K562 (cell line): ENCODE results near the gene TRIP12. TPM values are rescaled to one million over a fixed set of nuclear protein-coding genes. Genes with fewer than 3 reads are reported as not detected.

ENCODE experiments used
- ATAC-seq: fragments of 200-7000 bp; cut with Tn5 transposase; 3 replicates; pipeline ENCODE4 v1.9.1; 2020; ENCODE audit warnings: moderate library complexity
- BruUV-seq: library from RNA; stranded (reverse); fragments of 400-500 nt; replicated peaks from 2 replicates; lab custom pipeline; 2021; lab: Mats Ljungman, UMichigan
- CTCF ChIA-PET: fragments of 300-600 bp; formaldehyde crosslinking; extraction: SDS; loops from one replicate; lab custom pipeline; 2021; ENCODE audit warnings: low intra/inter-chr PET ratio; lab: Yijun Ruan, JAX
- POLR2A ChIA-PET: fragments of 300-600, 350-650 bp; sonication (Branson Sonifier 250); formaldehyde crosslinking; extraction: SDS; loops from one replicate; lab custom pipeline; 2021; ENCODE audit warnings: antibody characterized with exemption, inconsistent platforms; lab: Yijun Ruan, JAX
- DNase-seq, 4 experiments: peaks; one replicate each; pipeline versions ENCODE4 v3.0.0 to v3.0.0-alpha.2; 2011 to 2018; ENCODE audit warnings: low spot score in 3 of 4, mixed read lengths in 3 of 4; ENCODE audit errors: extremely low read depth in 1 of 4
- FAIRE-seq: peaks from 2 replicates; lab custom pipeline; 2011; peaks lifted over from hg19 to GRCh38; lab: Jason Lieb, UNC
- H2AFZ ChIP-seq: 2 replicates; pipeline ENCODE4 v1.6.0; 2011; ENCODE audit warnings: low read depth, low read length, control low read depth, inconsistent platforms
- H3K27ac ChIP-seq: fragments of 200-600 bp; 3 replicates; pipeline ENCODE4 v1.8.0; 2011; ENCODE audit warnings: low read depth, mild to moderate bottlenecking, control low read depth, inconsistent platforms, low read length, moderate library complexity, mixed read lengths; ENCODE audit errors: extremely low read depth
- H3K27me3 ChIP-seq, 2 experiments: fragments of 300-600 bp in 1 of 2; 2 replicates in 1 of 2; 3 replicates in 1 of 2; pipeline versions ENCODE4 v1.6.0 to v1.8.0; 2011; ENCODE audit warnings: inconsistent platforms in 2 of 2, low read length in 2 of 2, mild to moderate bottlenecking in 1 of 2, mixed read lengths in 1 of 2, moderate library complexity in 1 of 2; ENCODE audit not compliant: control insufficient read depth in 2 of 2, insufficient read depth in 2 of 2
- H3K36me3 ChIP-seq: fragments of 300-600 bp; 3 replicates; pipeline ENCODE4 v1.8.0; 2011; ENCODE audit warnings: mild to moderate bottlenecking, low read length, inconsistent platforms; ENCODE audit not compliant: control insufficient read depth, insufficient read depth
- H3K4me1 ChIP-seq, 2 experiments: fragments of 200-600 bp in 1 of 2; replicated peaks in 1 of 2; 2 replicates in 1 of 2; 3 replicates in 1 of 2; pipeline versions ENCODE4 v1.5.1 to v1.8.0; 2011; ENCODE audit warnings: inconsistent platforms in 2 of 2, low read length in 2 of 2, mild to moderate bottlenecking in 1 of 2, mixed read lengths in 1 of 2, moderate library complexity in 1 of 2; ENCODE audit not compliant: control insufficient read depth in 2 of 2, insufficient read depth in 2 of 2
- H3K4me2 ChIP-seq: 2 replicates; pipeline ENCODE4 v1.6.1; 2011; ENCODE audit warnings: low read length, control low read depth, inconsistent platforms, mixed read lengths; ENCODE audit not compliant: insufficient read depth
- H3K4me3 ChIP-seq: fragments of 200-600 bp; sonication (generic), shearing (Covaris generic); 2 replicates; pipeline ENCODE4 v1.5.1; 2016; ENCODE audit warnings: control low read depth, inconsistent platforms
- H3K79me2 ChIP-seq: fragments of 200-600 bp; 3 replicates; pipeline ENCODE4 v1.8.0; 2011; ENCODE audit warnings: low read length, inconsistent platforms; ENCODE audit not compliant: control insufficient read depth, insufficient read depth
- H3K9ac ChIP-seq, 2 experiments: 2 replicates each; pipeline versions ENCODE4 v1.6.0 to v1.6.1; 2011; ENCODE audit warnings: low read depth in 2 of 2, low read length in 2 of 2, control low read depth in 1 of 2, inconsistent platforms in 1 of 2, mild to moderate bottlenecking in 1 of 2, mixed read lengths in 1 of 2; ENCODE audit not compliant: insufficient read depth in 1 of 2
- H3K9me1 ChIP-seq: one replicate; pipeline ENCODE4 v1.6.0; 2011; ENCODE audit warnings: inconsistent platforms, mild to moderate bottlenecking, low read length, moderate library complexity; ENCODE audit not compliant: control insufficient read depth, insufficient read depth
- H3K9me3 ChIP-seq: replicated peaks from 2 replicates; pipeline ENCODE4 v1.5.1; 2011; ENCODE audit warnings: low read depth, low read length, inconsistent platforms; ENCODE audit not compliant: control insufficient read depth, insufficient read depth
- H4K20me1 ChIP-seq: replicated peaks from 2 replicates; pipeline ENCODE4 v1.6.1; 2011; ENCODE audit warnings: low read length, inconsistent platforms, mixed read lengths; ENCODE audit not compliant: control insufficient read depth, insufficient read depth
- BMI1 ChIP-seq: fragments of 150-350 bp; IDR thresholded peaks from 2 replicates; pipeline ENCODE4 v1.6.1; 2014; ENCODE audit warnings: low read length
- CAMTA2 ChIP-seq: fragments of 250-450 bp; sonication (Bioruptor Pico); conservative IDR thresholded peaks from 2 replicates; pipeline ENCODE4 v1.5.1; 2022
- CBFA2T2 ChIP-seq: fragments of 450-650 bp; conservative IDR thresholded peaks from 2 replicates; pipeline ENCODE4 v1.6.1; 2017; ENCODE audit warnings: mild to moderate bottlenecking
- CHD2 ChIP-seq: IDR thresholded peaks from 2 replicates; pipeline ENCODE4 v1.6.1; 2011; ENCODE audit warnings: low read depth, low read length
- CHD4 ChIP-seq: fragments of 200-600 bp; sonication (generic); IDR thresholded peaks from 3 replicates; pipeline ENCODE4 v1.6.1; 2012; ENCODE audit warnings: low read depth, mild to moderate bottlenecking, mixed read lengths, low read length, inconsistent platforms; ENCODE audit not compliant: insufficient read depth, insufficient replicate concordance, poor library complexity, severe bottlenecking
- HNRNPK ChIP-seq: fragments of 200-400 bp; formaldehyde crosslinking; IDR thresholded peaks from one replicate; pipeline ENCODE4 v1.6.1; 2018; ENCODE audit warnings: mild to moderate bottlenecking, low read depth, low read length; ENCODE audit not compliant: poor library complexity, severe bottlenecking
- JUND ChIP-seq, 2 experiments: IDR thresholded peaks; 2 replicates in 1 of 2; 3 replicates in 1 of 2; pipeline ENCODE4 v1.6.1; 2011; ENCODE audit warnings: borderline replicate concordance in 2 of 2, low read depth in 2 of 2, low read length in 2 of 2, improper control_type of control experiment in 1 of 2, missing biosample characterization in 1 of 2, missing genetic modification characterization in 1 of 2, missing genetic modification reagents in 1 of 2
- MCM3 ChIP-seq: fragments of 450-650 bp; IDR thresholded peaks from 2 replicates; pipeline ENCODE4 v1.6.1; 2016
- TAF15 ChIP-seq: fragments of 200-400 bp; formaldehyde crosslinking; IDR thresholded peaks from 2 replicates; pipeline ENCODE4 v1.6.1; 2017; ENCODE audit warnings: mild to moderate bottlenecking, low read depth, low read length, moderate library complexity
- ZNF589 ChIP-seq: fragments of 200-800 bp; sonication (Bioruptor generic); IDR thresholded peaks from 2 replicates; pipeline ENCODE4 v1.6.1; 2016; ENCODE audit warnings: low read depth, missing genetic modification characterization, missing compliant biosample characterization
- ZNF699 ChIP-seq: fragments of 250-450 bp; sonication (Bioruptor Pico); IDR thresholded peaks from 2 replicates; pipeline ENCODE4 v1.8.0; 2021; ENCODE audit warnings: mild to moderate bottlenecking, moderate library complexity; ENCODE audit not compliant: insufficient replicate concordance
- ZNF717 ChIP-seq: fragments of 250-450 bp; sonication (Bioruptor Pico); IDR thresholded peaks from 2 replicates; pipeline ENCODE4 v1.5.0; 2021
- ZSCAN29 ChIP-seq: fragments of 450-650 bp; IDR thresholded peaks from 2 replicates; pipeline ENCODE4 v1.6.1; 2017
- WGBS: fragments of 100-300 bp; shearing (Covaris generic); methylation state at CpG from one replicate; pipeline ENCODE4 v1.1.6; 2016; ENCODE audit warnings: low coverage, mixed read lengths; ENCODE audit not compliant: insufficient coverage; ENCODE audit errors: missing lambda C conversion rate; 5-methylcytosine and 5-hydroxymethylcytosine counted together
- in situ Hi-C: fragments of 300-500 bp; cut with MboI; formaldehyde crosslinking; loops from 4 replicates; pipeline ENCODE4 v1.15.0; 2018; ENCODE audit warnings: inconsistent platforms, mixed read lengths
- intact Hi-C: fragments of 100-400 bp; cut with micrococcal nuclease; formaldehyde crosslinking; loops from 2 replicates; pipeline ENCODE4 v1.14.2; 2022
- polyA plus RNA-seq, 8 experiments: library from polyadenylated mRNA; depleted of rRNA in 4 of 8; stranded (reverse) in 5 of 8; unstranded in 3 of 8; fragments of >200 nt; fragmentation: Nextera tagmentation in 2 of 8; fragmentation: Illumina TruSeq in 1 of 8; extraction: Ambion mirVana in 2 of 8; extraction: Trizol in 1 of 8; gene quantifications; 2 replicates each; pipeline versions ENCODE4 v1.2.1 to v1.2.3, GENCODE V29; 2011 to 2014; ENCODE audit warnings: inconsistent platforms in 1 of 8, missing spikeins in 1 of 8
- total RNA-seq, 7 experiments: library from RNA; depleted of rRNA in 6 of 7; stranded (reverse); fragments of >200 nt in 6 of 7; fragmentation: Illumina TruSeq in 2 of 7; extraction: Trizol in 2 of 7; gene quantifications; 2 replicates each; pipeline versions ENCODE4 v1.2.1 to v1.2.3, GENCODE V29; 2011 to 2021; ENCODE audit warnings: low replicate concordance in 1 of 7
- TF ChIP-seq, protein P1 (sequence below): fragments of 250-450 bp; sonication (Bioruptor Pico); IDR thresholded peaks from 2 replicates; pipeline ENCODE4 v1.4.0; 2020

The TRIP12 gene
- total and polyA plus RNA-seq, 9 of the 15 experiments (the other 6 are each of a cell fraction or from before 2014, with no cell fraction given), result 15.2 to 131 (median 80.1) TPM

DNA sequence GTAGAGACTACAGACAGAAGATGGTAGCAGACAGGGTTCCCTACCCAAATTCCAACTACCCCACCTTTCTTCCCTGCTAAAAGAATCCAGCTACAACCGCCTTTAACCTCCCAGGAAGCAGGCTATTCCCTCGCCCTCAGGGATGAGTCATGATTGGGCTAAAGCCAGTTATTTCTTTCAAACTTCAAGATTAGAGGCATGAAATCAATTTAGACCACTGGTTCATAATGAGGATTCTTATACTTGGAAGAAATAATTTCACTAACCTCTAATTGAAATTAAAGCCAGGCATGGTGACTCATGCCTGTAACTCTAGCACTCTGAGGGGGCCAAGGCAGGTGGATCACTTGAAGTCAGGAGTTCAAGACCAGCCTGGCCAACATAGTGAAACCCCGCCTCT is 20.0 kb downstream of the TRIP12 start:
- Histone ChIP-seq H3K4me3 (no peak overlapping the region), H4K20me1 (no peaks in the 10 kb centered on the region), H2AFZ (no peak overlapping the region), H3K27ac (no peak overlapping the region), H3K9ac (no peak overlapping the region), H3K9me3 (no peaks in the 10 kb centered on the region), H3K4me2 (no peak overlapping the region), H3K4me1 (no peaks in the 10 kb centered on the region), H3K27me3 (no peaks in the 10 kb centered on the region), H3K79me2 (peaks cover 79% of the 10 kb centered on the region), H3K36me3 (peaks cover 19% of the 10 kb centered on the region; the same call in 1 of the 3 replicates), H3K9me1 (no peaks in the 10 kb centered on the region)
- intact Hi-C loops (no loop called here), in situ Hi-C loops (no loop called here)
- DNase-seq (peak; percentile 3 to 14 (median 12)), FAIRE-seq (no peak), ATAC-seq (no peak)
- ChIA-PET CTCF (no interaction called here), POLR2A (interaction anchor here (0.6 kb wide), 1 partner anchor 538 kb away, joined by 3 read pairs; no protein-coding TSS in a partner anchor)
- WGBS, result 42% methylated on average over 3 of the region's 3 CpGs
- BruUV-seq, result no TSS peak
- TF ChIP-seq CHD4 (no peak), CHD2 (no peak), TAF15 (no peak), MCM3 (no peak), CAMTA2 (CRISPR knock-in tag) (no peak), BMI1 (no peak), CBFA2T2 (no peak), ZNF589 (CRISPR knock-in tag) (no peak), ZNF699 (CRISPR knock-in tag) (no peak), HNRNPK (no peak), ZSCAN29 (no peak), JUND (IDR thresholded peaks at IDR 0.05; ENCODE audit: borderline replicate concordance, low read depth, low read length) (peak; percentile 28; the same call in 1 of the 2 replicates), JUND (tag; IDR thresholded peaks at IDR 0.05; ENCODE audit: borderline replicate concordance, low read depth, low read length) (0 out of 3 replicates have a peak, but pooled peaks have one; percentile 30), ZNF717 (CRISPR knock-in tag) (no peak)
- TF ChIP-seq, protein P1, sequence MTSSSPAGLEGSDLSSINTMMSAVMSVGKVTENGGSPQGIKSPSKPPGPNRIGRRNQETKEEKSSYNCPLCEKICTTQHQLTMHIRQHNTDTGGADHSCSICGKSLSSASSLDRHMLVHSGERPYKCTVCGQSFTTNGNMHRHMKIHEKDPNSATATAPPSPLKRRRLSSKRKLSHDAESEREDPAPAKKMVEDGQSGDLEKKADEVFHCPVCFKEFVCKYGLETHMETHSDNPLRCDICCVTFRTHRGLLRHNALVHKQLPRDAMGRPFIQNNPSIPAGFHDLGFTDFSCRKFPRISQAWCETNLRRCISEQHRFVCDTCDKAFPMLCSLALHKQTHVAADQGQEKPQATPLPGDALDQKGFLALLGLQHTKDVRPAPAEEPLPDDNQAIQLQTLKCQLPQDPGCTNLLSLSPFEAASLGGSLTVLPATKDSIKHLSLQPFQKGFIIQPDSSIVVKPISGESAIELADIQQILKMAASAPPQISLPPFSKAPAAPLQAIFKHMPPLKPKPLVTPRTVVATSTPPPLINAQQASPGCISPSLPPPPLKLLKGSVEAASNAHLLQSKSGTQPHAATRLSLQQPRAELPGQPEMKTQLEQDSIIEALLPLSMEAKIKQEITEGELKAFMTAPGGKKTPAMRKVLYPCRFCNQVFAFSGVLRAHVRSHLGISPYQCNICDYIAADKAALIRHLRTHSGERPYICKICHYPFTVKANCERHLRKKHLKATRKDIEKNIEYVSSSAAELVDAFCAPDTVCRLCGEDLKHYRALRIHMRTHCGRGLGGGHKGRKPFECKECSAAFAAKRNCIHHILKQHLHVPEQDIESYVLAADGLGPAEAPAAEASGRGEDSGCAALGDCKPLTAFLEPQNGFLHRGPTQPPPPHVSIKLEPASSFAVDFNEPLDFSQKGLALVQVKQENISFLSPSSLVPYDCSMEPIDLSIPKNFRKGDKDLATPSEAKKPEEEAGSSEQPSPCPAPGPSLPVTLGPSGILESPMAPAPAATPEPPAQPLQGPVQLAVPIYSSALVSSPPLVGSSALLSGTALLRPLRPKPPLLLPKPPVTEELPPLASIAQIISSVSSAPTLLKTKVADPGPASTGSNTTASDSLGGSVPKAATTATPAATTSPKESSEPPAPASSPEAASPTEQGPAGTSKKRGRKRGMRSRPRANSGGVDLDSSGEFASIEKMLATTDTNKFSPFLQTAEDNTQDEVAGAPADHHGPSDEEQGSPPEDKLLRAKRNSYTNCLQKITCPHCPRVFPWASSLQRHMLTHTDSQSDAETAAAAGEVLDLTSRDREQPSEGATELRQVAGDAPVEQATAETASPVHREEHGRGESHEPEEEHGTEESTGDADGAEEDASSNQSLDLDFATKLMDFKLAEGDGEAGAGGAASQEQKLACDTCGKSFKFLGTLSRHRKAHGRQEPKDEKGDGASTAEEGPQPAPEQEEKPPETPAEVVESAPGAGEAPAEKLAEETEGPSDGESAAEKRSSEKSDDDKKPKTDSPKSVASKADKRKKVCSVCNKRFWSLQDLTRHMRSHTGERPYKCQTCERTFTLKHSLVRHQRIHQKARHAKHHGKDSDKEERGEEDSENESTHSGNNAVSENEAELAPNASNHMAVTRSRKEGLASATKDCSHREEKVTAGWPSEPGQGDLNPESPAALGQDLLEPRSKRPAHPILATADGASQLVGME (CRISPR knock-in tag), result no peak
